ENCODE data around the gene RAB10.
"Not testable (repeated sequence)": the region's sequence is repeated elsewhere in the genome, so short reads cannot be mapped to it uniquely, and the experiment has no call there.

The RAB10 gene

GRCh38 chr2:26099933-26100332 lies 66.0 kb downstream of the RAB10 start (continued):
- TF ChIP-seq CREB5 (CRISPR knock-in tag; IDR thresholded peaks at IDR 0.05; ENCODE audit: low read depth), result no peak
- TF ChIP-seq, protein P1, sequence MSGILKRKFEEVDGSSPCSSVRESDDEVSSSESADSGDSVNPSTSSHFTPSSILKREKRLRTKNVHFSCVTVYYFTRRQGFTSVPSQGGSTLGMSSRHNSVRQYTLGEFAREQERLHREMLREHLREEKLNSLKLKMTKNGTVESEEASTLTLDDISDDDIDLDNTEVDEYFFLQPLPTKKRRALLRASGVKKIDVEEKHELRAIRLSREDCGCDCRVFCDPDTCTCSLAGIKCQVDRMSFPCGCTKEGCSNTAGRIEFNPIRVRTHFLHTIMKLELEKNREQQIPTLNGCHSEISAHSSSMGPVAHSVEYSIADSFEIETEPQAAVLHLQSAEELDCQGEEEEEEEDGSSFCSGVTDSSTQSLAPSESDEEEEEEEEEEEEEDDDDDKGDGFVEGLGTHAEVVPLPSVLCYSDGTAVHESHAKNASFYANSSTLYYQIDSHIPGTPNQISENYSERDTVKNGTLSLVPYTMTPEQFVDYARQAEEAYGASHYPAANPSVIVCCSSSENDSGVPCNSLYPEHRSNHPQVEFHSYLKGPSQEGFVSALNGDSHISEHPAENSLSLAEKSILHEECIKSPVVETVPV (CRISPR knock-in tag; IDR thresholded peaks at IDR 0.05), result no peak
- TF ChIP-seq ZNF565 (CRISPR knock-in tag; conservative IDR thresholded peaks at IDR 0.05; ENCODE audit: low read depth), result no peak

- TF ChIP-seq OSR1 (CRISPR knock-in tag; IDR thresholded peaks at IDR 0.05), result no peak
- no peak for TF ChIP-seq GLIS3 (CRISPR knock-in tag; IDR thresholded peaks at IDR 0.05)
- no peak for ATAC-seq
Measured at GRCh38 chr2:26100384-26100783, 66.5 kb downstream of the RAB10 start.

- no peak for ATAC-seq
- TF ChIP-seq GLIS3 (CRISPR knock-in tag; IDR thresholded peaks at IDR 0.05) (no peak), ZNF8 (CRISPR knock-in tag; IDR thresholded peaks at IDR 0.05) (peak; percentile 99)
Measured at GRCh38 chr2:26103752-26104151, 69.9 kb downstream of the RAB10 start.

GRCh38 chr2:26108701-26109100 lies 74.8 kb downstream of the RAB10 start:
- ATAC-seq, result not testable (repeated sequence)

GRCh38 chr2:26112201-26112600 lies 78.3 kb downstream of the RAB10 start:
- TF ChIP-seq ZNF70 (CRISPR knock-in tag; IDR thresholded peaks at IDR 0.05) (no peak), CSDC2 (CRISPR knock-in tag; IDR thresholded peaks at IDR 0.05) (no peak), ZNF565 (CRISPR knock-in tag; conservative IDR thresholded peaks at IDR 0.05; ENCODE audit: low read depth) (no peak)

DNA sequence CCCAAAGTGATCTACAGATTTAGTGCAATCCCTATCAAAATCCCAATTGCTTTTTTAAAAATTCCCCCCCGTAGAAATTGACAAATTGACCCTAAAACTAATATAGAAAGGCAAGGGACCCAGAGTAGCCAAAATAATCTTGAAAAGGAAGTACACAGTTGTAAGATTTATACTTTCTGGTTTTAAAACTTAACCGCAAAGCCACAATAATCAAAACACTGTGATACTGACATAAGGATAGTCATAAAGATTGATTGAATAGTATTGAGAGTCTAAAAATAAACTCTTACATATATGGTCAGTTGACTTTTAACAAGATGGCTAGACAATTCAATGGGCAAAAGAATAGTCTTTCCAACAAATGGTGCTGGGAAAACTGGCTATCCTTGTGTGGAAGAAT lies 80.3 kb downstream of the RAB10 start:
- no peak for ATAC-seq
- TF ChIP-seq BACH2 (CRISPR knock-in tag; IDR thresholded peaks at IDR 0.05; ENCODE audit: borderline replicate concordance), result no peak
- no peak for TF ChIP-seq OSR1 (CRISPR knock-in tag; IDR thresholded peaks at IDR 0.05)
- no peak for TF ChIP-seq GLIS3 (CRISPR knock-in tag; IDR thresholded peaks at IDR 0.05)
- no peak for TF ChIP-seq CREB5 (CRISPR knock-in tag; IDR thresholded peaks at IDR 0.05; ENCODE audit: low read depth)
- no peak for TF ChIP-seq ISL1 (CRISPR knock-in tag; IDR thresholded peaks at IDR 0.05)
- TF ChIP-seq TSHZ2 (CRISPR knock-in tag; IDR thresholded peaks at IDR 0.05), result no peak
- no peak for TF ChIP-seq ESRRG (CRISPR knock-in tag; IDR thresholded peaks at IDR 0.05)
- TF ChIP-seq, protein P2, sequence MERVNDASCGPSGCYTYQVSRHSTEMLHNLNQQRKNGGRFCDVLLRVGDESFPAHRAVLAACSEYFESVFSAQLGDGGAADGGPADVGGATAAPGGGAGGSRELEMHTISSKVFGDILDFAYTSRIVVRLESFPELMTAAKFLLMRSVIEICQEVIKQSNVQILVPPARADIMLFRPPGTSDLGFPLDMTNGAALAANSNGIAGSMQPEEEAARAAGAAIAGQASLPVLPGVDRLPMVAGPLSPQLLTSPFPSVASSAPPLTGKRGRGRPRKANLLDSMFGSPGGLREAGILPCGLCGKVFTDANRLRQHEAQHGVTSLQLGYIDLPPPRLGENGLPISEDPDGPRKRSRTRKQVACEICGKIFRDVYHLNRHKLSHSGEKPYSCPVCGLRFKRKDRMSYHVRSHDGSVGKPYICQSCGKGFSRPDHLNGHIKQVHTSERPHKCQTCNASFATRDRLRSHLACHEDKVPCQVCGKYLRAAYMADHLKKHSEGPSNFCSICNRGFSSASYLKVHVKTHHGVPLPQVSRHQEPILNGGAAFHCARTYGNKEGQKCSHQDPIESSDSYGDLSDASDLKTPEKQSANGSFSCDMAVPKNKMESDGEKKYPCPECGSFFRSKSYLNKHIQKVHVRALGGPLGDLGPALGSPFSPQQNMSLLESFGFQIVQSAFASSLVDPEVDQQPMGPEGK (CRISPR knock-in tag; IDR thresholded peaks at IDR 0.05; ENCODE audit: borderline replicate concordance), result no peak
- TF ChIP-seq, protein P1 (CRISPR knock-in tag; IDR thresholded peaks at IDR 0.05), result no peak
- no peak for TF ChIP-seq ZNF565 (CRISPR knock-in tag; conservative IDR thresholded peaks at IDR 0.05; ENCODE audit: low read depth)
- no peak for TF ChIP-seq RARB (CRISPR knock-in tag; IDR thresholded peaks at IDR 0.05)
- TF ChIP-seq CSDC2 (CRISPR knock-in tag; IDR thresholded peaks at IDR 0.05), result no peak
- no peak for TF ChIP-seq PPARA (CRISPR knock-in tag; IDR thresholded peaks at IDR 0.05; ENCODE audit: borderline replicate concordance)

More at GRCh38 chr2:26112201-26112600, 78.3 kb downstream of the RAB10 start:
- no peak for ATAC-seq

All from SK-N-SH treated with all-trans-retinoic acid at 6 μM for 48 hours (cell line).